ENCODE data around the gene CUEDC1. TPM values are rescaled to one million over a fixed set of nuclear protein-coding genes. Genes with fewer than 3 reads are reported as not detected.

CUEDC1 gene
- total and polyA plus RNA-seq, 2 of the 13 experiments (the other 11 are each of a cell fraction or from before 2014, with no cell fraction given), result 7.4 to 12.9 TPM

DNA sequence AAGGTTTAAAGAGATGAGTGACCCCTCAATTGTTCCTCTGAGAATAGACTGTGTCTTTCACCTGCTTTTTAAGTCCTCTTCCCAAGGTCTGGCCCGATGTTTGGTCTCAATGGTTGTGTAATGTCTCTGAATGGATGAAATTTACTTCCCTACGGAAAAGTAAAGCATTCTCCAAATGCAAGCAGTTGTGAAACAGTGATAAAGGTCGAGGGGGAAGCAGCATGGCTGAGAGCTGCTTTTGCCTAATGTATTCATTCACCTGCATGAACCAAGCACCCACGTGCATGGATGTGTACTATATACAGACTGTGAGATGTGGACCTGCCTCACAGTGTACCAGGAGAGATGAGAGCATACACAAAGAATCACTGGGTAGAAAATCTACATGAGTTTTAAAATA, 116.8 kb downstream of the CUEDC1 start (continued):
- TF ChIP-seq XRCC5 (optimal IDR thresholded peaks at IDR 0.05; ENCODE audit: low read length), result peak; percentile 33
- TF ChIP-seq CREM (IDR thresholded peaks at IDR 0.05), result peak; percentile 78
- no peak for TF ChIP-seq CREM (CRISPR knock-in tag; IDR thresholded peaks at IDR 0.05)
- TF ChIP-seq, protein P1, sequence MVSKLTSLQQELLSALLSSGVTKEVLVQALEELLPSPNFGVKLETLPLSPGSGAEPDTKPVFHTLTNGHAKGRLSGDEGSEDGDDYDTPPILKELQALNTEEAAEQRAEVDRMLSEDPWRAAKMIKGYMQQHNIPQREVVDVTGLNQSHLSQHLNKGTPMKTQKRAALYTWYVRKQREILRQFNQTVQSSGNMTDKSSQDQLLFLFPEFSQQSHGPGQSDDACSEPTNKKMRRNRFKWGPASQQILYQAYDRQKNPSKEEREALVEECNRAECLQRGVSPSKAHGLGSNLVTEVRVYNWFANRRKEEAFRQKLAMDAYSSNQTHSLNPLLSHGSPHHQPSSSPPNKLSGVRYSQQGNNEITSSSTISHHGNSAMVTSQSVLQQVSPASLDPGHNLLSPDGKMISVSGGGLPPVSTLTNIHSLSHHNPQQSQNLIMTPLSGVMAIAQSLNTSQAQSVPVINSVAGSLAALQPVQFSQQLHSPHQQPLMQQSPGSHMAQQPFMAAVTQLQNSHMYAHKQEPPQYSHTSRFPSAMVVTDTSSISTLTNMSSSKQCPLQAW (CRISPR knock-in tag; IDR thresholded peaks at IDR 0.05), result peak; percentile 92
- TF ChIP-seq ZNF556 (CRISPR knock-in tag; IDR thresholded peaks at IDR 0.05; ENCODE audit: borderline replicate concordance), result peak; percentile 46; the same call in 1 of the 2 replicates
- TF ChIP-seq, protein P2, sequence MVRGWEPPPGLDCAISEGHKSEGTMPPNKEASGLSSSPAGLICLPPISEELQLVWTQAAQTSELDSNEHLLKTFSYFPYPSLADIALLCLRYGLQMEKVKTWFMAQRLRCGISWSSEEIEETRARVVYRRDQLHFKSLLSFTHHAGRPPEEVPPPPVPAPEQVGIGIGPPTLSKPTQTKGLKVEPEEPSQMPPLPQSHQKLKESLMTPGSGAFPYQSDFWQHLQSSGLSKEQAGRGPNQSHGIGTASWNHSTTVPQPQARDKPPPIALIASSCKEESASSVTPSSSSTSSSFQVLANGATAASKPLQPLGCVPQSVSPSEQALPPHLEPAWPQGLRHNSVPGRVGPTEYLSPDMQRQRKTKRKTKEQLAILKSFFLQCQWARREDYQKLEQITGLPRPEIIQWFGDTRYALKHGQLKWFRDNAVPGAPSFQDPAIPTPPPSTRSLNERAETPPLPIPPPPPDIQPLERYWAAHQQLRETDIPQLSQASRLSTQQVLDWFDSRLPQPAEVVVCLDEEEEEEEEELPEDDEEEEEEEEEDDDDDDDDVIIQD (CRISPR knock-in tag; IDR thresholded peaks at IDR 0.05; ENCODE audit: low read depth), result 0 out of 2 replicates have a peak, but pooled peaks have one; percentile 71
- TF ChIP-seq, protein P3, sequence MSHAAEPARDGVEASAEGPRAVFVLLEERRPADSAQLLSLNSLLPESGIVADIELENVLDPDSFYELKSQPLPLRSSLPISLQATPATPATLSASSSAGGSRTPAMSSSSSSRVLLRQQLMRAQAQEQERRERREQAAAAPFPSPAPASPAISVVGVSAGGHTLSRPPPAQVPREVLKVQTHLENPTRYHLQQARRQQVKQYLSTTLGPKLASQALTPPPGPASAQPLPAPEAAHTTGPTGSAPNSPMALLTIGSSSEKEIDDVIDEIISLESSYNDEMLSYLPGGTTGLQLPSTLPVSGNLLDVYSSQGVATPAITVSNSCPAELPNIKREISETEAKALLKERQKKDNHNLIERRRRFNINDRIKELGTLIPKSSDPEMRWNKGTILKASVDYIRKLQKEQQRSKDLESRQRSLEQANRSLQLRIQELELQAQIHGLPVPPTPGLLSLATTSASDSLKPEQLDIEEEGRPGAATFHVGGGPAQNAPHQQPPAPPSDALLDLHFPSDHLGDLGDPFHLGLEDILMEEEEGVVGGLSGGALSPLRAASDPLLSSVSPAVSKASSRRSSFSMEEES (CRISPR knock-in tag; IDR thresholded peaks at IDR 0.05), result peak; percentile 60; the same call in 1 of the 2 replicates
- TF ChIP-seq KMT2A (CRISPR knock-in tag; IDR thresholded peaks at IDR 0.05), result peak; percentile 40; the same call in 1 of the 2 replicates
- TF ChIP-seq MIER3 (CRISPR knock-in tag; IDR thresholded peaks at IDR 0.05; ENCODE audit: borderline replicate concordance), result peak; percentile 90; the same call in 1 of the 2 replicates
- TF ChIP-seq TARDBP (CRISPR knock-in tag; IDR thresholded peaks at IDR 0.05), result peak; percentile 87
- peak; percentile 95 for TF ChIP-seq ZEB1 (IDR thresholded peaks at IDR 0.05; ENCODE audit: insufficient replicate concordance, low read depth)
- TF ChIP-seq ATF1 (CRISPR knock-in tag; IDR thresholded peaks at IDR 0.05), result no peak; the same call in 1 of the 2 replicates
- TF ChIP-seq ZNF761 (CRISPR knock-in tag; conservative IDR thresholded peaks at IDR 0.05), result no peak
- no peak for TF ChIP-seq FOSL1 (CRISPR knock-in tag; IDR thresholded peaks at IDR 0.05; ENCODE audit: borderline replicate concordance)
- TF ChIP-seq, protein P4, sequence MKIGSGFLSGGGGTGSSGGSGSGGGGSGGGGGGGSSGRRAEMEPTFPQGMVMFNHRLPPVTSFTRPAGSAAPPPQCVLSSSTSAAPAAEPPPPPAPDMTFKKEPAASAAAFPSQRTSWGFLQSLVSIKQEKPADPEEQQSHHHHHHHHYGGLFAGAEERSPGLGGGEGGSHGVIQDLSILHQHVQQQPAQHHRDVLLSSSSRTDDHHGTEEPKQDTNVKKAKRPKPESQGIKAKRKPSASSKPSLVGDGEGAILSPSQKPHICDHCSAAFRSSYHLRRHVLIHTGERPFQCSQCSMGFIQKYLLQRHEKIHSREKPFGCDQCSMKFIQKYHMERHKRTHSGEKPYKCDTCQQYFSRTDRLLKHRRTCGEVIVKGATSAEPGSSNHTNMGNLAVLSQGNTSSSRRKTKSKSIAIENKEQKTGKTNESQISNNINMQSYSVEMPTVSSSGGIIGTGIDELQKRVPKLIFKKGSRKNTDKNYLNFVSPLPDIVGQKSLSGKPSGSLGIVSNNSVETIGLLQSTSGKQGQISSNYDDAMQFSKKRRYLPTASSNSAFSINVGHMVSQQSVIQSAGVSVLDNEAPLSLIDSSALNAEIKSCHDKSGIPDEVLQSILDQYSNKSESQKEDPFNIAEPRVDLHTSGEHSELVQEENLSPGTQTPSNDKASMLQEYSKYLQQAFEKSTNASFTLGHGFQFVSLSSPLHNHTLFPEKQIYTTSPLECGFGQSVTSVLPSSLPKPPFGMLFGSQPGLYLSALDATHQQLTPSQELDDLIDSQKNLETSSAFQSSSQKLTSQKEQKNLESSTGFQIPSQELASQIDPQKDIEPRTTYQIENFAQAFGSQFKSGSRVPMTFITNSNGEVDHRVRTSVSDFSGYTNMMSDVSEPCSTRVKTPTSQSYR (CRISPR knock-in tag; IDR thresholded peaks at IDR 0.05; ENCODE audit: borderline replicate concordance), result peak; percentile 40; the same call in 1 of the 2 replicates
- peak; percentile 85; the same call in 1 of the 2 replicates for TF ChIP-seq ZSCAN29 (CRISPR knock-in tag; conservative IDR thresholded peaks at IDR 0.05)
- TF ChIP-seq SNRNP70 (IDR thresholded peaks at IDR 0.05; ENCODE audit: low read depth, low read length), result no peak
- TF ChIP-seq KLF11 (CRISPR knock-in tag; IDR thresholded peaks at IDR 0.05), result no peak
- no peak for TF ChIP-seq JDP2 (CRISPR knock-in tag; IDR thresholded peaks at IDR 0.05; ENCODE audit: borderline replicate concordance)

Measured in HepG2 (cell line).